ENCODE results near the gene MRPL50.

DNA sequence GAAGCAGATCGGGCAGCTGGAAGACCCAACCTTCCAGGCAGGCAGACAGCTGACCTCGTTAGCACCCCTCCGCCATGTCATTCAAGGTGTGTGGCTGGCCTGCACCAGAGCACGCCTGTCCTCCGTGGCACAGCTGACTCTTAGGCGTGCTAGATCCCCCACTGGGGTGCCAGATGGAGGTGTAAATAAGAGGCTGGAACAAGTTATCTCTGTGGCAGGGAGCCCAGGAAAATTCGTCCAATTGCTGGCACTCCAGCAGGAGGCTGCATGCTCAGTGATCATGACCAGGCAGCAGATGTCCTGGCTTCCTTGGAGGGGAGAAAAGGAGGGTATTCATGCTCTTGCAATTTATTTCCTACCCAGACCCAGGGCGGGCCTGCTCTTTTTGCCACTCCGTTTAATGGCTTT, 45.0 kb upstream of the MRPL50 start:
- TF ChIP-seq, protein P1, sequence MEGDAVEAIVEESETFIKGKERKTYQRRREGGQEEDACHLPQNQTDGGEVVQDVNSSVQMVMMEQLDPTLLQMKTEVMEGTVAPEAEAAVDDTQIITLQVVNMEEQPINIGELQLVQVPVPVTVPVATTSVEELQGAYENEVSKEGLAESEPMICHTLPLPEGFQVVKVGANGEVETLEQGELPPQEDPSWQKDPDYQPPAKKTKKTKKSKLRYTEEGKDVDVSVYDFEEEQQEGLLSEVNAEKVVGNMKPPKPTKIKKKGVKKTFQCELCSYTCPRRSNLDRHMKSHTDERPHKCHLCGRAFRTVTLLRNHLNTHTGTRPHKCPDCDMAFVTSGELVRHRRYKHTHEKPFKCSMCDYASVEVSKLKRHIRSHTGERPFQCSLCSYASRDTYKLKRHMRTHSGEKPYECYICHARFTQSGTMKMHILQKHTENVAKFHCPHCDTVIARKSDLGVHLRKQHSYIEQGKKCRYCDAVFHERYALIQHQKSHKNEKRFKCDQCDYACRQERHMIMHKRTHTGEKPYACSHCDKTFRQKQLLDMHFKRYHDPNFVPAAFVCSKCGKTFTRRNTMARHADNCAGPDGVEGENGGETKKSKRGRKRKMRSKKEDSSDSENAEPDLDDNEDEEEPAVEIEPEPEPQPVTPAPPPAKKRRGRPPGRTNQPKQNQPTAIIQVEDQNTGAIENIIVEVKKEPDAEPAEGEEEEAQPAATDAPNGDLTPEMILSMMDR (conservative IDR thresholded peaks at IDR 0.05; ENCODE audit: low read depth in 2 of 2), result no peak
- TF ChIP-seq EZH2phosphoT487 (IDR thresholded peaks at IDR 0.05; ENCODE audit: unreplicated experiment) (no peak), POLR2AphosphoS5 (IDR thresholded peaks at IDR 0.05; ENCODE audit: low read depth) (no peak), EZH2 (IDR thresholded peaks at IDR 0.05; ENCODE audit: low read depth, unreplicated experiment) (no peak)
- TF ChIP-seq, protein P2, sequence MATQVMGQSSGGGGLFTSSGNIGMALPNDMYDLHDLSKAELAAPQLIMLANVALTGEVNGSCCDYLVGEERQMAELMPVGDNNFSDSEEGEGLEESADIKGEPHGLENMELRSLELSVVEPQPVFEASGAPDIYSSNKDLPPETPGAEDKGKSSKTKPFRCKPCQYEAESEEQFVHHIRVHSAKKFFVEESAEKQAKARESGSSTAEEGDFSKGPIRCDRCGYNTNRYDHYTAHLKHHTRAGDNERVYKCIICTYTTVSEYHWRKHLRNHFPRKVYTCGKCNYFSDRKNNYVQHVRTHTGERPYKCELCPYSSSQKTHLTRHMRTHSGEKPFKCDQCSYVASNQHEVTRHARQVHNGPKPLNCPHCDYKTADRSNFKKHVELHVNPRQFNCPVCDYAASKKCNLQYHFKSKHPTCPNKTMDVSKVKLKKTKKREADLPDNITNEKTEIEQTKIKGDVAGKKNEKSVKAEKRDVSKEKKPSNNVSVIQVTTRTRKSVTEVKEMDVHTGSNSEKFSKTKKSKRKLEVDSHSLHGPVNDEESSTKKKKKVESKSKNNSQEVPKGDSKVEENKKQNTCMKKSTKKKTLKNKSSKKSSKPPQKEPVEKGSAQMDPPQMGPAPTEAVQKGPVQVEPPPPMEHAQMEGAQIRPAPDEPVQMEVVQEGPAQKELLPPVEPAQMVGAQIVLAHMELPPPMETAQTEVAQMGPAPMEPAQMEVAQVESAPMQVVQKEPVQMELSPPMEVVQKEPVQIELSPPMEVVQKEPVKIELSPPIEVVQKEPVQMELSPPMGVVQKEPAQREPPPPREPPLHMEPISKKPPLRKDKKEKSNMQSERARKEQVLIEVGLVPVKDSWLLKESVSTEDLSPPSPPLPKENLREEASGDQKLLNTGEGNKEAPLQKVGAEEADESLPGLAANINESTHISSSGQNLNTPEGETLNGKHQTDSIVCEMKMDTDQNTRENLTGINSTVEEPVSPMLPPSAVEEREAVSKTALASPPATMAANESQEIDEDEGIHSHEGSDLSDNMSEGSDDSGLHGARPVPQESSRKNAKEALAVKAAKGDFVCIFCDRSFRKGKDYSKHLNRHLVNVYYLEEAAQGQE (IDR thresholded peaks at IDR 0.05; ENCODE audit: unreplicated experiment), result no peak

Data from GM23338 (cell line).